GM23338 (cell line): ENCODE data around the gene ACOXL. TPM values are rescaled to one million over a fixed set of nuclear protein-coding genes. Genes with fewer than 3 reads are reported as not detected.

ENCODE experiments used
- ATAC-seq: fragments of 200-7000 bp; cut with Tn5 transposase; 3 replicates; pipeline ENCODE4 v1.9.1; 2020
- DNase-seq: peaks from one replicate; pipeline ENCODE4 v3.0.0-alpha.2; 2015; ENCODE audit warnings: low spot score
- H2AFZ ChIP-seq: fragments of 200-600 bp; sonication (generic); 2 replicates; pipeline ENCODE4 v1.8.0; 2016; ENCODE audit warnings: antibody characterized with exemption, mild to moderate bottlenecking, moderate library complexity
- H3F3A ChIP-seq: fragments of 200-600 bp; sonication (generic); replicated peaks from 2 replicates; pipeline ENCODE4 v1.8.0; 2017; ENCODE audit warnings: antibody characterized with exemption, mixed run types, low read depth
- H3K27ac ChIP-seq: fragments of 200-600 bp; sonication (generic); 2 replicates; pipeline ENCODE4 v1.6.1; 2016; ENCODE audit warnings: low read depth
- H3K27me3 ChIP-seq: fragments of 200-600 bp; sonication (generic); 2 replicates; pipeline ENCODE4 v1.8.0; 2016; ENCODE audit warnings: mild to moderate bottlenecking, mixed run types, moderate library complexity; ENCODE audit not compliant: insufficient read depth
- H3K36me3 ChIP-seq: fragments of 200-600 bp; sonication (generic); 2 replicates; pipeline ENCODE4 v1.8.0; 2016; ENCODE audit warnings: mild to moderate bottlenecking; ENCODE audit not compliant: insufficient read depth
- H3K4me1 ChIP-seq: fragments of 200-600 bp; sonication (generic); 2 replicates; pipeline ENCODE4 v1.8.0; 2016; ENCODE audit warnings: mild to moderate bottlenecking, moderate library complexity; ENCODE audit not compliant: insufficient read depth
- H3K4me2 ChIP-seq: fragments of 200-600 bp; sonication (generic); 2 replicates; pipeline ENCODE4 v1.7.1; 2017; ENCODE audit warnings: mixed run types
- H3K4me3 ChIP-seq: fragments of 200-600 bp; sonication (generic); 2 replicates; pipeline ENCODE4 v1.6.1; 2016; ENCODE audit warnings: mixed run types
- H3K79me2 ChIP-seq: fragments of 200-600 bp; sonication (generic); replicated peaks from 2 replicates; pipeline ENCODE4 v1.8.0; 2017; ENCODE audit warnings: mild to moderate bottlenecking; ENCODE audit not compliant: insufficient read depth
- H3K9me2 ChIP-seq: fragments of 200-600 bp; sonication (generic); 2 replicates; pipeline ENCODE4 v1.8.0; 2017; ENCODE audit not compliant: insufficient read depth
- H4K20me1 ChIP-seq: fragments of 200-600 bp; sonication (generic); replicated peaks from 2 replicates; pipeline ENCODE4 v1.8.0; 2017; ENCODE audit warnings: mild to moderate bottlenecking; ENCODE audit not compliant: insufficient read depth
- H3K27ac Mint-ChIP-seq: 2 replicates; pipeline ENCODE4 v1.8.0; 2020; ENCODE audit warnings: inconsistent platforms, mild to moderate bottlenecking, moderate library complexity, mixed read lengths
- H3K27me3 Mint-ChIP-seq: 3 replicates; pipeline ENCODE4 v1.8.0; 2022; ENCODE audit warnings: low read depth, mild to moderate bottlenecking, moderate library complexity, mixed read lengths, inconsistent platforms; ENCODE audit not compliant: insufficient read depth, poor library complexity
- H3K36me3 Mint-ChIP-seq: 3 replicates; pipeline ENCODE4 v1.8.0; 2021; ENCODE audit warnings: low read depth, mild to moderate bottlenecking, inconsistent platforms, moderate library complexity, mixed read lengths
- H3K4me1 Mint-ChIP-seq: 3 replicates; pipeline ENCODE4 v1.8.0; 2020; ENCODE audit warnings: mild to moderate bottlenecking, inconsistent platforms, mixed read lengths
- H3K4me3 Mint-ChIP-seq: 3 replicates; pipeline ENCODE4 v1.8.0; 2021; ENCODE audit warnings: moderate library complexity, mild to moderate bottlenecking, inconsistent platforms, mixed read lengths
- H3K9me3 Mint-ChIP-seq: 3 replicates; pipeline ENCODE4 v1.8.0; 2020; ENCODE audit warnings: moderate library complexity, mild to moderate bottlenecking, inconsistent platforms, mixed read lengths
- CREB1 ChIP-seq: fragments of 250-450 bp; sonication (Bioruptor Pico); IDR thresholded peaks from 2 replicates; pipeline ENCODE4 v1.5.0; 2020; ENCODE audit warnings: low read depth, mild to moderate bottlenecking, moderate library complexity
- CTCF ChIP-seq, 2 experiments: fragments of 200-600 bp in 1 of 2; sonication (generic) in 1 of 2; conservative IDR thresholded peaks; 2 replicates each; pipeline versions ENCODE4 v1.5.1 to v1.6.1; 2016 to 2017; ENCODE audit warnings: antibody characterized with exemption in 2 of 2, low read depth in 2 of 2, mild to moderate bottlenecking in 2 of 2, moderate library complexity in 1 of 2
- ETS1 ChIP-seq: IDR thresholded peaks from 2 replicates; pipeline ENCODE4 v1.6.1; 2016; ENCODE audit warnings: antibody characterized with exemption
- EZH2 ChIP-seq: fragments of 200-600 bp; sonication (generic); IDR thresholded peaks from one replicate; pipeline ENCODE4 v1.8.0; 2017; ENCODE audit warnings: antibody characterized with exemption, mild to moderate bottlenecking, low read depth; ENCODE audit not compliant: unreplicated experiment
- EZH2phosphoT487 ChIP-seq: fragments of 200-600 bp; sonication (generic); IDR thresholded peaks from one replicate; pipeline ENCODE4 v1.8.1; 2018; ENCODE audit warnings: antibody characterized with exemption; ENCODE audit not compliant: unreplicated experiment
- JUNB ChIP-seq: IDR thresholded peaks from one replicate; pipeline ENCODE4 v1.6.1; 2016; ENCODE audit warnings: antibody characterized with exemption; ENCODE audit not compliant: unreplicated experiment
- NANOG ChIP-seq: IDR thresholded peaks from 2 replicates; pipeline ENCODE4 v1.6.1; 2016; ENCODE audit warnings: antibody characterized with exemption, borderline replicate concordance
- POLR2AphosphoS5 ChIP-seq: IDR thresholded peaks from 2 replicates; pipeline ENCODE4 v1.6.1; 2016; ENCODE audit warnings: antibody characterized with exemption, low read depth
- STAT1 ChIP-seq: IDR thresholded peaks from one replicate; pipeline ENCODE4 v1.6.1; 2016; ENCODE audit warnings: antibody characterized with exemption; ENCODE audit not compliant: unreplicated experiment
- ZNF114 ChIP-seq: fragments of 250-450 bp; sonication (Bioruptor Pico); IDR thresholded peaks from 2 replicates; pipeline ENCODE4 v1.5.0; 2020; ENCODE audit warnings: mild to moderate bottlenecking, moderate library complexity
- ZNF331 ChIP-seq: fragments of 250-450 bp; sonication (Bioruptor Pico); IDR thresholded peaks from 2 replicates; pipeline ENCODE4 v1.5.0; 2020; ENCODE audit warnings: low read depth, mild to moderate bottlenecking, moderate library complexity
- ZNF462 ChIP-seq: fragments of 250-450 bp; sonication (Bioruptor Pico); IDR thresholded peaks from 2 replicates; pipeline ENCODE4 v1.5.0; 2020; ENCODE audit warnings: mild to moderate bottlenecking, moderate library complexity
- polyA plus RNA-seq: library from polyadenylated mRNA; unstranded; fragments of >200 nt; fragmentation: Nextera tagmentation; extraction: Ambion mirVana; gene quantifications from 2 replicates; pipeline ENCODE4 v1.2.1, GENCODE V29; 2016
- total RNA-seq: library from RNA; depleted of rRNA; stranded (reverse); fragments of >200 nt; shearing (Covaris generic); gene quantifications from 2 replicates; pipeline ENCODE4 v1.2.3, GENCODE V29; 2014
- TF ChIP-seq, protein P1 (sequence below): IDR thresholded peaks from one replicate; pipeline ENCODE4 v1.6.1; 2018; ENCODE audit warnings: antibody characterized with exemption; ENCODE audit not compliant: unreplicated experiment

The ACOXL gene
- total and polyA plus RNA-seq, 2 experiments from 2014 or later, result 9.0 to 14.7 TPM

GRCh38 chr2:111149882-111150455 is 417.6 kb downstream of the ACOXL start:
- H3K36me3 ChIP-seq, result peaks cover 24% of the 10 kb centered on the region; the same call in 1 of the 2 replicates
- H3K4me1 ChIP-seq, result peaks cover 5% of the 10 kb centered on the region; the same call in 1 of the 2 replicates
- no peak for ATAC-seq
- no peak overlapping the region for H2AFZ ChIP-seq
- no peaks in the 10 kb centered on the region for H3K9me2 ChIP-seq
- peaks cover 84% of the 10 kb centered on the region for H3K79me2 ChIP-seq
- Mint-ChIP-seq H3K9me3 (no peaks in the 10 kb centered on the region), H3K36me3 (peaks cover 31% of the 10 kb centered on the region), H3K27me3 (peaks cover 2% of the 10 kb centered on the region), H3K4me1 (peaks cover 22% of the 10 kb centered on the region), H3K4me3 (no peak overlapping the region), H3K27ac (no peak overlapping the region)
- H3K4me3 ChIP-seq, result no peak overlapping the region
- H3K4me2 ChIP-seq, result no peak overlapping the region
- no peak for DNase-seq
- peaks cover 17% of the 10 kb centered on the region for H4K20me1 ChIP-seq
- no peak for TF ChIP-seq STAT1
- no peak for TF ChIP-seq POLR2AphosphoS5
- TF ChIP-seq ZNF462, result no peak
- no peak for TF ChIP-seq NANOG
- TF ChIP-seq EZH2, result no peak
- TF ChIP-seq ZNF331 (CRISPR knock-in tag), result no peak
- TF ChIP-seq CTCF (conservative IDR thresholded peaks at IDR 0.05; ENCODE audit: low read depth in 2 of 2), result no peak
- TF ChIP-seq, protein P1, sequence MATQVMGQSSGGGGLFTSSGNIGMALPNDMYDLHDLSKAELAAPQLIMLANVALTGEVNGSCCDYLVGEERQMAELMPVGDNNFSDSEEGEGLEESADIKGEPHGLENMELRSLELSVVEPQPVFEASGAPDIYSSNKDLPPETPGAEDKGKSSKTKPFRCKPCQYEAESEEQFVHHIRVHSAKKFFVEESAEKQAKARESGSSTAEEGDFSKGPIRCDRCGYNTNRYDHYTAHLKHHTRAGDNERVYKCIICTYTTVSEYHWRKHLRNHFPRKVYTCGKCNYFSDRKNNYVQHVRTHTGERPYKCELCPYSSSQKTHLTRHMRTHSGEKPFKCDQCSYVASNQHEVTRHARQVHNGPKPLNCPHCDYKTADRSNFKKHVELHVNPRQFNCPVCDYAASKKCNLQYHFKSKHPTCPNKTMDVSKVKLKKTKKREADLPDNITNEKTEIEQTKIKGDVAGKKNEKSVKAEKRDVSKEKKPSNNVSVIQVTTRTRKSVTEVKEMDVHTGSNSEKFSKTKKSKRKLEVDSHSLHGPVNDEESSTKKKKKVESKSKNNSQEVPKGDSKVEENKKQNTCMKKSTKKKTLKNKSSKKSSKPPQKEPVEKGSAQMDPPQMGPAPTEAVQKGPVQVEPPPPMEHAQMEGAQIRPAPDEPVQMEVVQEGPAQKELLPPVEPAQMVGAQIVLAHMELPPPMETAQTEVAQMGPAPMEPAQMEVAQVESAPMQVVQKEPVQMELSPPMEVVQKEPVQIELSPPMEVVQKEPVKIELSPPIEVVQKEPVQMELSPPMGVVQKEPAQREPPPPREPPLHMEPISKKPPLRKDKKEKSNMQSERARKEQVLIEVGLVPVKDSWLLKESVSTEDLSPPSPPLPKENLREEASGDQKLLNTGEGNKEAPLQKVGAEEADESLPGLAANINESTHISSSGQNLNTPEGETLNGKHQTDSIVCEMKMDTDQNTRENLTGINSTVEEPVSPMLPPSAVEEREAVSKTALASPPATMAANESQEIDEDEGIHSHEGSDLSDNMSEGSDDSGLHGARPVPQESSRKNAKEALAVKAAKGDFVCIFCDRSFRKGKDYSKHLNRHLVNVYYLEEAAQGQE, result no peak
- TF ChIP-seq ETS1, result no peak
- no peak for TF ChIP-seq EZH2phosphoT487
- TF ChIP-seq JUNB, result no peak
- TF ChIP-seq ZNF114 (CRISPR knock-in tag), result no peak
- no peak for TF ChIP-seq CREB1 (CRISPR knock-in tag)
- H3K27ac ChIP-seq, result no peak overlapping the region
- H3F3A ChIP-seq, result no peaks in the 10 kb centered on the region
- H3K27me3 ChIP-seq, result no peaks in the 10 kb centered on the region
